ENCODE data around the gene MAST4. TPM values are rescaled to one million over a fixed set of nuclear protein-coding genes. Genes with fewer than 3 reads are reported as not detected.

Gene MAST4
- total RNA-seq, 1 donor from 2014 or later, result 0.99 TPM

DNA sequence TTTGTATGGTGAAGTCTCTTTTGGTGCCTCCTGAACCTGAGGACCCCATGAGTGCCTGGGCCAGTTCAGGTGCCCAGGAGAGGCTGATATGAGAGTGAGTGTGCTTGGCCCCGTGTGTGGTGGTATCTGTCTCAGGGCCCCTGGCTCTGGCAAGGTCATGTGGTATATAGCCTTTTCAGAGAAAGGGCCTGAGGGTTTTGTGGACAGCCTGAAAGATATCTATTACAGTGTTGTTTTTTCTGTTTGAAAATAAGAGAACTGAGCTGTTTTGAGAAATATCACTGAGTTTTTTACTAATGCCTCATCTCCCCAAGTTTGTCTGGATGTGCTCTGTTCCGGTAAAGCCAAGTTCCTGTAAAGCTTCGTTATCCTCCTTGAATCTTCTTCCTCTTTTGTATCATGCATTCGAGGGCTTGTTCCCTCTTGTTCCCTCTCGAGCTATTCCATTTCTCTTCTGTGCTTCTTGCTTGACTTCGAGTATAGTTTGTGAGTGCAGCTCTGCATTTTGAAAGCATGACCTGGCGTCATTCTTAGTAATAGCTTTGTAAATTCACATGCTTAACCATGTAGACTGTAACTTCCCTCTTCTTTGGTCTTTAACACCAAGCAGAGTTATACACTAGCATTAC is 122.3 kb downstream of the MAST4 start:
- Mint-ChIP-seq H3K9me3 (no peaks in the 10 kb centered on the region), H3K27me3 (ENCODE audit: insufficient read depth, low read depth) (peaks cover 2% of the 10 kb centered on the region), H3K27ac (no peak overlapping the region), H3K36me3 (no peaks in the 10 kb centered on the region), H3K4me1 (no peaks in the 10 kb centered on the region), H3K4me3 (no peak overlapping the region)
- Histone ChIP-seq H3K79me2 (ENCODE audit: low read depth) (no peaks in the 10 kb centered on the region), H3F3A (ENCODE audit: low read depth) (no peaks in the 10 kb centered on the region), H4K20me1 (ENCODE audit: low read depth) (no peaks in the 10 kb centered on the region), H3K27ac (no peak overlapping the region), H3K4me1 (no peaks in the 10 kb centered on the region), H3K27me3 (no peaks in the 10 kb centered on the region), H3K4me2 (no peak overlapping the region), H3K9me3 (ENCODE audit: low read depth) (no peaks in the 10 kb centered on the region), H3K4me3 (no peak overlapping the region), H3K36me3 (no peaks in the 10 kb centered on the region), H2AFZ (replicated peaks) (no peak overlapping the region), H3K9ac (no peak overlapping the region)
- TF ChIP-seq, protein P1, sequence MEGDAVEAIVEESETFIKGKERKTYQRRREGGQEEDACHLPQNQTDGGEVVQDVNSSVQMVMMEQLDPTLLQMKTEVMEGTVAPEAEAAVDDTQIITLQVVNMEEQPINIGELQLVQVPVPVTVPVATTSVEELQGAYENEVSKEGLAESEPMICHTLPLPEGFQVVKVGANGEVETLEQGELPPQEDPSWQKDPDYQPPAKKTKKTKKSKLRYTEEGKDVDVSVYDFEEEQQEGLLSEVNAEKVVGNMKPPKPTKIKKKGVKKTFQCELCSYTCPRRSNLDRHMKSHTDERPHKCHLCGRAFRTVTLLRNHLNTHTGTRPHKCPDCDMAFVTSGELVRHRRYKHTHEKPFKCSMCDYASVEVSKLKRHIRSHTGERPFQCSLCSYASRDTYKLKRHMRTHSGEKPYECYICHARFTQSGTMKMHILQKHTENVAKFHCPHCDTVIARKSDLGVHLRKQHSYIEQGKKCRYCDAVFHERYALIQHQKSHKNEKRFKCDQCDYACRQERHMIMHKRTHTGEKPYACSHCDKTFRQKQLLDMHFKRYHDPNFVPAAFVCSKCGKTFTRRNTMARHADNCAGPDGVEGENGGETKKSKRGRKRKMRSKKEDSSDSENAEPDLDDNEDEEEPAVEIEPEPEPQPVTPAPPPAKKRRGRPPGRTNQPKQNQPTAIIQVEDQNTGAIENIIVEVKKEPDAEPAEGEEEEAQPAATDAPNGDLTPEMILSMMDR (IDR thresholded peaks at IDR 0.05), result no peak
- TF ChIP-seq EZH2 (IDR thresholded peaks at IDR 0.05), result no peak
- no peak for TF ChIP-seq EZH2phosphoT487 (IDR thresholded peaks at IDR 0.05)
- no peak for DNase-seq (ENCODE audit: low spot score)

DNA sequence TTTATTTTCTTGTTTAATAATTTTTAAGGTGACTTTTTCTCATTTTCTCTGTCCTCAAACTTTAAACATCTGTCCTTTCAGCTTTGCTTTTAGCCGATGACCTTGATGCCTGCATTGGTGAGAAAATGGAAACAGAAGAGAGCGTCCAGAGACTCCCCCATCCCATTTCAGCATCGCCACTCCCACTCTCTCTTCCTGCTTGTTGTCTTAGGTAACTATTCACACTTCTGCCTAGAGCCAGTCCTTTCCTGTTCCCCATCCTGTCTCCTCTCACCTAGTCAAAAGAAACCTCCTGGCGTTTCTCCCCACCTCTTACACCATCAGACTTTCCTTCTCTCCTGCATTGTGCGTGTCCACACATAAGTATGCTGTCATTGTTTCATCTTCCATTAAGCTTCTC is 124.6 kb downstream of the MAST4 start:
- no peaks in the 10 kb centered on the region for H3K79me2 ChIP-seq (ENCODE audit: low read depth)
- Mint-ChIP-seq H3K9me3 (no peaks in the 10 kb centered on the region), H3K36me3 (no peaks in the 10 kb centered on the region), H3K4me3 (no peak overlapping the region), H3K27me3 (ENCODE audit: insufficient read depth, low read depth) (no peaks in the 10 kb centered on the region), H3K4me1 (no peaks in the 10 kb centered on the region), H3K27ac (no peak overlapping the region)
- H3K9ac ChIP-seq, result no peak overlapping the region
- H3K4me1 ChIP-seq, result no peaks in the 10 kb centered on the region
- TF ChIP-seq, protein P1 (IDR thresholded peaks at IDR 0.05), result no peak
- TF ChIP-seq EZH2phosphoT487 (IDR thresholded peaks at IDR 0.05) (no peak), EZH2 (IDR thresholded peaks at IDR 0.05) (no peak)
- no peak overlapping the region for H3K27ac ChIP-seq
- no peaks in the 10 kb centered on the region for H3F3A ChIP-seq (ENCODE audit: low read depth)
- no peak overlapping the region for H3K4me2 ChIP-seq
- no peak for DNase-seq (ENCODE audit: low spot score)
- no peak overlapping the region for H2AFZ ChIP-seq (replicated peaks)
- H3K36me3 ChIP-seq, result no peaks in the 10 kb centered on the region
- no peaks in the 10 kb centered on the region for H4K20me1 ChIP-seq (ENCODE audit: low read depth)
- no peaks in the 10 kb centered on the region for H3K9me3 ChIP-seq (ENCODE audit: low read depth)
- no peak overlapping the region for H3K4me3 ChIP-seq
- no peaks in the 10 kb centered on the region for H3K27me3 ChIP-seq

DNA sequence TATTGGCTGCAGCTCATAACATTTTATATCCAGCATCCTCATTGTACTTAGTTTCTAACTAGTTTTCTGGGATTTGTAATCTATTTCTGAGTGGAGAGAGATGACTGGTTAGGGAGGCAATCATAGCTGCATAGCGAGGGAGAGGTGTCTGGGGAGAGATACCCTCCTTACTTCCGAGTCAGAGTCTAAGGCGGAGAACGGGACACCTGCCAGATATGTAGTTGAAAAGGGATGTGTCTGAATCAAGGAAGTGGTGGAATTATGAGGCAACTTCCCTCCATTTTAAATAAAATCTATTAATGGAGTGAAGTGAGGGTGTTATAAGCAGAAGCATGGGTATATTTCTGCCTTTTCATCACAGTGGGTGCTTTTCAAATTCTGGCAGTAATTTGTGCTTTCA is 126.5 kb downstream of the MAST4 start:
- H3K79me2 ChIP-seq (ENCODE audit: low read depth), result no peaks in the 10 kb centered on the region
- no peaks in the 10 kb centered on the region for H3K36me3 ChIP-seq
- H3K4me3 Mint-ChIP-seq, result no peak overlapping the region
- H3K4me2 ChIP-seq, result no peak overlapping the region
- H3F3A ChIP-seq (ENCODE audit: low read depth), result no peaks in the 10 kb centered on the region
- H2AFZ ChIP-seq (replicated peaks), result no peak overlapping the region
- no peak for TF ChIP-seq EZH2phosphoT487 (IDR thresholded peaks at IDR 0.05)
- no peak for TF ChIP-seq EZH2 (IDR thresholded peaks at IDR 0.05)
- TF ChIP-seq, protein P1 (IDR thresholded peaks at IDR 0.05), result no peak
- no peaks in the 10 kb centered on the region for H3K36me3 Mint-ChIP-seq
- no peaks in the 10 kb centered on the region for H4K20me1 ChIP-seq (ENCODE audit: low read depth)
- H3K4me1 ChIP-seq, result no peaks in the 10 kb centered on the region
- H3K9me3 ChIP-seq (ENCODE audit: low read depth), result no peaks in the 10 kb centered on the region
- no peaks in the 10 kb centered on the region for H3K27me3 Mint-ChIP-seq (ENCODE audit: insufficient read depth, low read depth)
- DNase-seq (ENCODE audit: low spot score), result no peak
- no peaks in the 10 kb centered on the region for H3K27me3 ChIP-seq
- no peaks in the 10 kb centered on the region for H3K4me1 Mint-ChIP-seq
- H3K9ac ChIP-seq, result no peak overlapping the region
- no peaks in the 10 kb centered on the region for H3K9me3 Mint-ChIP-seq
- no peak overlapping the region for H3K27ac Mint-ChIP-seq
- no peak overlapping the region for H3K4me3 ChIP-seq
- no peak overlapping the region for H3K27ac ChIP-seq

All from neural progenitor cell (in vitro differentiated cells).